Measurements from ENCODE around the gene NPW.

Gene NPW

GRCh38 chr16:2019518-2019920 is at the start of gene NPW:
Gene NPW (plus strand): TSS chr16:2019785.
- peak within 1 kb of the TSS in 2 of 7 experiments; percentile 21 to 28 for H3K4me3 ChIP-seq

GRCh38 chr16:1971796-1972489 is 47.6 kb upstream of the NPW start, which contains the start of gene TBL3:
Gene TBL3 (plus strand): TSS chr16:1972053. CDS start chr16:1972165, 112 bp downstream.
- H3K27ac ChIP-seq = peak within 1 kb of the TSS; percentile 60 to 98 (median 91)

More at GRCh38 chr16:2019518-2019920, at the start of gene NPW:
- no peak within 1 kb of the TSS for H3K27ac ChIP-seq

GRCh38 chr16:1972490-1972877 is 47.1 kb upstream of the NPW start:
- H3K27ac ChIP-seq = peak overlapping the region in 20 of 21 experiments; percentile 69 to 98 (median 91)

More at GRCh38 chr16:1971796-1972489, 47.6 kb upstream of the NPW start, which contains the start of gene TBL3:
- H3K4me3 ChIP-seq = peak within 1 kb of the TSS; percentile 66 to 100 (median 81)

GRCh38 chr16:1973461-1974156 is 46.0 kb upstream of the NPW start:
- H3K27ac ChIP-seq = peak overlapping the region in 1 of 21 experiments; percentile 94
- H3K4me3 ChIP-seq = peak overlapping the region in 2 of 7 experiments; percentile 81 to 100

More at GRCh38 chr16:1972490-1972877, 47.1 kb upstream of the NPW start:
- peak overlapping the region; percentile 66 to 100 (median 81) for H3K4me3 ChIP-seq

- H3K4me3 ChIP-seq = no peak overlapping the region
Observed at GRCh38 chr16:1974157-1975070, 45.2 kb upstream of the NPW start.

GRCh38 chr16:1975432-1976215 is 44.0 kb upstream of the NPW start:
- Histone ChIP-seq H3K27ac (no peak overlapping the region), H3K4me3 (no peak overlapping the region)

More at GRCh38 chr16:1974157-1975070, 45.2 kb upstream of the NPW start:
- no peak overlapping the region for H3K27ac ChIP-seq

GRCh38 chr16:1976216-1976520 is 43.4 kb upstream of the NPW start:
- no peak overlapping the region for H3K4me3 ChIP-seq
- H3K27ac ChIP-seq = no peak overlapping the region

GRCh38 chr16:1976951-1977874 is 42.4 kb upstream of the NPW start:
- H3K4me3 ChIP-seq = no peak overlapping the region
- H3K27ac ChIP-seq = no peak overlapping the region

- H3K27ac ChIP-seq = no peak overlapping the region
- H3K4me3 ChIP-seq = no peak overlapping the region
Observed at GRCh38 chr16:1977875-1978268, 41.7 kb upstream of the NPW start.

- Histone ChIP-seq H3K27ac (peak overlapping the region in 8 of 21 experiments; percentile 10 to 80 (median 53)), H3K4me3 (peak overlapping the region in 5 of 7 experiments; percentile 16 to 32 (median 22))
Observed at GRCh38 chr16:1978476-1979120, 41.0 kb upstream of the NPW start.

- H3K27ac ChIP-seq = peak overlapping the region in 7 of 21 experiments; percentile 10 to 80 (median 56)
- H3K4me3 ChIP-seq = peak overlapping the region in 5 of 7 experiments; percentile 16 to 32 (median 22)
Observed at GRCh38 chr16:1979271-1980029, 40.1 kb upstream of the NPW start.

GRCh38 chr16:1980030-1980769 is 39.4 kb upstream of the NPW start:
- H3K27ac ChIP-seq = peak overlapping the region in 1 of 21 experiments; percentile 80
- peak overlapping the region in 1 of 7 experiments; percentile 32 for H3K4me3 ChIP-seq

GRCh38 chr16:1980770-1981087 is 38.9 kb upstream of the NPW start:
- Histone ChIP-seq H3K27ac (no peak overlapping the region), H3K4me3 (no peak overlapping the region)

- Histone ChIP-seq H3K4me3 (no peak within 1 kb of the TSS), H3K27ac (no peak within 1 kb of the TSS)
Observed at GRCh38 chr16:1981398-1981836, 38.2 kb upstream of the NPW start, which contains the start of gene NOXO1. Gene NOXO1 (minus strand): TSS chr16:1981469. CDS start chr16:1981179, 290 bp downstream.

- Histone ChIP-seq H3K4me3 (no peak overlapping the region), H3K27ac (no peak overlapping the region)
Observed at GRCh38 chr16:1982013-1982433, 37.6 kb upstream of the NPW start.

- peak overlapping the region in 15 of 21 experiments; percentile 43 to 89 (median 77) for H3K27ac ChIP-seq
- H3K4me3 ChIP-seq = peak overlapping the region; percentile 75 to 93 (median 85)
Observed at GRCh38 chr16:1982991-1983543, 36.5 kb upstream of the NPW start.
